ENCODE data around the gene PMAIP1.
A peak's percentile ranks its signal among the peaks of the same experiment; 100 is the strongest.
"Not testable (repeated sequence)": the region's sequence is repeated elsewhere in the genome, so short reads cannot be mapped to it uniquely, and the experiment has no call there.

PMAIP1 gene

GRCh38 chr18:59885579-59886163 is 14.1 kb upstream of the PMAIP1 start:
- no peak for DNase-seq (ENCODE audit: low spot score)

GRCh38 chr18:59886399-59886798 is 13.4 kb upstream of the PMAIP1 start:
- not testable (repeated sequence) for DNase-seq (ENCODE audit: low spot score)

- DNase-seq (ENCODE audit: low spot score), result no peak
Observed at GRCh38 chr18:59892123-59892522, 7.7 kb upstream of the PMAIP1 start.

GRCh38 chr18:59893971-59894370 is 5.8 kb upstream of the PMAIP1 start:
- no peak for DNase-seq (ENCODE audit: low spot score)

- DNase-seq (ENCODE audit: low spot score), result no peak
Observed at GRCh38 chr18:59897321-59897954, 2.4 kb upstream of the PMAIP1 start.

GRCh38 chr18:59898093-59898492 is 1.7 kb upstream of the PMAIP1 start:
- no peak for DNase-seq (ENCODE audit: low spot score)

GRCh38 chr18:59898609-59899297 is 1.0 kb upstream of the PMAIP1 start:
- no peak for DNase-seq (ENCODE audit: low spot score)

GRCh38 chr18:59900222-59901128 is 679 bp downstream of the PMAIP1 start:
- peak; percentile 58 for DNase-seq (ENCODE audit: low spot score)

- no peak for DNase-seq (ENCODE audit: low spot score)
Observed at GRCh38 chr18:59902131-59902992, 2.6 kb downstream of the PMAIP1 start.

- no peak for DNase-seq (ENCODE audit: low spot score)
Observed at GRCh38 chr18:59902993-59903610, 3.3 kb downstream of the PMAIP1 start.

- no peak for DNase-seq (ENCODE audit: low spot score)
Observed at GRCh38 chr18:59904011-59904601, 4.3 kb downstream of the PMAIP1 start.

GRCh38 chr18:59905686-59906091 is 5.9 kb downstream of the PMAIP1 start:
- no peak for DNase-seq (ENCODE audit: low spot score)

GRCh38 chr18:59906203-59906602 is 6.4 kb downstream of the PMAIP1 start:
- no peak for DNase-seq (ENCODE audit: low spot score)

GRCh38 chr18:59907172-59907571 is 7.4 kb downstream of the PMAIP1 start:
- DNase-seq (ENCODE audit: low spot score), result no peak

GRCh38 chr18:59907660-59908059 is 7.9 kb downstream of the PMAIP1 start:
- no peak for DNase-seq (ENCODE audit: low spot score)

GRCh38 chr18:59908799-59909198 is 9.0 kb downstream of the PMAIP1 start:
- DNase-seq (ENCODE audit: low spot score), result no peak

- DNase-seq (ENCODE audit: low spot score), result no peak
Observed at GRCh38 chr18:59909289-59910036, 9.7 kb downstream of the PMAIP1 start.

GRCh38 chr18:59910967-59911366 is 11.2 kb downstream of the PMAIP1 start:
- no peak for DNase-seq (ENCODE audit: low spot score)

GRCh38 chr18:59911600-59911999 is 11.8 kb downstream of the PMAIP1 start:
- no peak for DNase-seq (ENCODE audit: low spot score)

- DNase-seq (ENCODE audit: low spot score), result no peak
Observed at GRCh38 chr18:59912007-59912550, 12.3 kb downstream of the PMAIP1 start.
